Right lobe of liver (tissue), 6 donors: ENCODE data around the gene CHST1. TPM values are rescaled to one million over a fixed set of nuclear protein-coding genes. Genes with fewer than 3 reads are reported as not detected.
A peak's percentile ranks its signal among the peaks of the same experiment; 100 is the strongest.

ENCODE experiments used
- ATAC-seq, 4 donors: fragments of 200-7000 bp; cut with Tn5 transposase; one replicate each; pipeline ENCODE4 v1.9.1; 2020; ENCODE audit warnings: mild to moderate bottlenecking in 4 of 4, moderate library complexity in 4 of 4
- DNase-seq, 3 donors: peaks; one replicate each; pipeline ENCODE4 v3.0.0-alpha.2; 2020
- H3K27ac ChIP-seq, 3 donors: fragments of 200-600 bp; one replicate each; pipeline ENCODE4 v1.8.0; 2022
- H3K27me3 ChIP-seq, 2 donors: fragments of 200-600 bp; one replicate each; pipeline ENCODE4 v1.8.0; 2022
- H3K36me3 ChIP-seq, 4 donors: fragments of 200-600 bp; sonication (generic) in 1 of 4; one replicate each; pipeline versions ENCODE4 v1.5.1 to v1.8.0; 2017 to 2022; ENCODE audit warnings: control low read depth in 1 of 4
- H3K4me1 ChIP-seq, 4 donors: fragments of 200-600 bp; sonication (generic) in 1 of 4; one replicate each; pipeline versions ENCODE4 v1.5.1 to v1.8.0; 2017 to 2022; ENCODE audit warnings: control low read depth in 1 of 4
- H3K4me3 ChIP-seq, 3 donors: fragments of 200-600 bp; one replicate each; pipeline ENCODE4 v1.8.0; 2022
- H3K9me3 ChIP-seq, 4 donors: fragments of 200-600 bp; sonication (generic) in 1 of 4; one replicate each; pipeline versions ENCODE4 v1.5.1 to v1.8.0; 2017 to 2022; ENCODE audit warnings: control low read depth in 1 of 4
- CTCF ChIP-seq, 4 donors: fragments of 200-600 bp in 3 of 4; fragments of 450-650 bp in 1 of 4; IDR thresholded peaks; one replicate each; pipeline versions ENCODE4 v1.5.1 to v1.8.0; 2016 to 2022; ENCODE audit warnings: antibody characterized with exemption in 4 of 4, mild to moderate bottlenecking in 2 of 4
- POLR2A ChIP-seq: fragments of 450-650 bp; IDR thresholded peaks from one replicate; pipeline ENCODE4 v1.6.1; 2017; ENCODE audit warnings: antibody characterized with exemption, mild to moderate bottlenecking
- WGBS: methylation state at CpG from one replicate; pipeline ENCODE4 v1.1.6; 2018; ENCODE audit warnings: low coverage, low lambda C conversion rate; ENCODE audit not compliant: insufficient coverage; ENCODE audit errors: missing lambda C conversion rate; 5-methylcytosine and 5-hydroxymethylcytosine counted together
- intact Hi-C, 2 donors: fragments of 100-400 bp; cut with DNase I; formaldehyde crosslinking; loops; one replicate each; pipeline versions ENCODE4 v1.11.2 to v1.14.1; 2022
- total RNA-seq, 6 experiments: library from RNA; depleted of rRNA in 2 of 6; stranded (reverse); fragments of >200 nt in 2 of 6; fragmentation: NEBNext Ultra II Directional in 3 of 6; extraction: Animal tissue kit (Norgen Biotek cat#: 25700) in 3 of 6; gene quantifications; one replicate each; pipeline versions ENCODE4 v1.1.0 to v1.2.4, GENCODE V29; 2016 to 2023
- donor health status: DM: no; HTN: yes; CAD: no.
- donor health status: DM: no; HTN: no; CAD: no.
- donor health status: DM: no; HTN: no; CAD: no.
- donor health status: DM: no; HTN: yes; CAD: no.
- donor health status: DM: no; HTN: yes; CAD: no.

CHST1 gene
- total RNA-seq, 6 experiments from 2014 or later, result 0.49 to 1.6 (median 0.92) TPM

DNA sequence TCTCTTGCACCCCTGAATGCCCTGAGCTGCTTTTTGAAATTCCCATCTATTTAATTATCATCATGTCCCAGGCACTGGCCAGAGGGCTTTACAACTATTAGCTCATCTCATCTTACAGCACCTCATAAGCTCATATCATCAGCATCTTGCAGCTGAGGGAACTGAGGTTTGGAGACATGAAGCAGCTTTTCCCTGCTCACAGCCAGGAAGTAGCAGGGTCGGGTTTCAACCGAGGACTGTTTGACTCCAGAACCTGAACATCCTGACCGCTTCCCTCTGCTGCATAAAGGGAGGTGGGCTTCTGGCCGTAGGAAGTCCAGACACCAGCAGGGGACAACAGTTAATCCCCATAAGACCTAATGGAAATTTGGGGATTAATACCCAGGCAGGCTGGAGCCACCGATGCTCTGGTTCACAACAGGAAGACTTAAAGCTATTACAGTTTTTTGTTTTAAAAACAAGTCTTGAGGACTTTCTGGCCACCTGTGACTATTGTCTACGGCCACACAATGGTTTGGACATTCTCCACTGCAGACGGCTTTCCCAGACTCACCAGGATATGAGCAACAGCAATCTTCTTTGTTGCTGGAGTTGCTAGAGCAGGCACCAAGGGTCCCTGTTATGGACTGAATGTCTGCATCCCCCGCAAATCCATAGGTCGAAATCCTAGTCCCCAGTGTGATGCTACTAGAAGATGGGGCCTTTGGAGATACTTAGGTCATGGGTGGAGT lies 47.4 kb downstream of the CHST1 start:
- intact Hi-C loops, result no loop called here
- ATAC-seq (no peak), DNase-seq (no peak)
- H3K27me3 ChIP-seq, result no peaks in the 10 kb centered on the region
- H3K4me3 ChIP-seq, result no peak overlapping the region
- 41% methylated on average over 5 of the region's 9 CpGs for WGBS
- TF ChIP-seq POLR2A (no peak), CTCF (IDR thresholded peaks at IDR 0.05) (no peak)
- no peaks in the 10 kb centered on the region for H3K9me3 ChIP-seq
- no peaks in the 10 kb centered on the region for H3K36me3 ChIP-seq
- H3K4me1 ChIP-seq, result no peaks in the 10 kb centered on the region
- H3K27ac ChIP-seq, result no peak overlapping the region

GRCh38 chr11:45616802-45617549 lies 48.4 kb downstream of the CHST1 start:
- Histone ChIP-seq H3K4me1 (no peaks in the 10 kb centered on the region), H3K4me3 (no peak overlapping the region), H3K27ac (no peak overlapping the region), H3K36me3 (no peaks in the 10 kb centered on the region), H3K9me3 (no peaks in the 10 kb centered on the region), H3K27me3 (no peaks in the 10 kb centered on the region)
- intact Hi-C loops, result no loop called here
- ATAC-seq (no peak), DNase-seq (no peak)
- TF ChIP-seq CTCF (IDR thresholded peaks at IDR 0.05) (no peak), POLR2A (no peak)
- 63% methylated on average over 4 of the region's 8 CpGs for WGBS

DNA sequence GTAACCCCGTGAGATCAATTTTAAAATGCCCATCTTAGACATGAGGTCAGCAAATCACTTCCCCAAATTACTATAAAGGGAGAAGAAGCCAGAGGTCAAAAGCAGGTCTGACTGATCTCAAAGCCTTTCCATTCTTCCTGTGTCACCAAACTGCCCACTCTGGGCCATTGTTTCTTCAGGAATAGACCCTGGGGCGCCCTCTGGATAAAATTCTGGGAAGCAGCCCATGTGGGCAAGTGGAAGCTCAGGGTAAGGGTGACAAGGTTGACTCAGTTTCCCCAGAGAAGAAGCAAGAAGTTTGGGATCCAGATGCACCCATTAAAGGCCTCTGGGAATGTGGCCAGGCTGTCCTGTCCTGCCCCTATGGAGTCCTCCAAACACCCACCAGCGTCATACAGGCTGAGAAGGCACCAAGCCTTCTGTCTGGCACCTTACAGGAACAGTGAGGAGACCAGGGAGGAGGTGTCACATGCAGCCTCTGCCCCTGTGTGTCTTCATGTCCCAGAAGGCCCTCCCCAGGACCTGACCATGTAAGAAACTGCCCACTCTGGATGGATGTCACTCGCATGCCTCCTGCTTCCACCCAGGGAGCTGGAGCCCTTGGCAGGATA lies 50.1 kb downstream of the CHST1 start:
- WGBS, result 23% methylated on average over 2 of the region's 4 CpGs
- Histone ChIP-seq H3K27ac (no peak overlapping the region), H3K4me3 (no peak overlapping the region), H3K27me3 (no peaks in the 10 kb centered on the region), H3K4me1 (no peaks in the 10 kb centered on the region), H3K9me3 (no peaks in the 10 kb centered on the region), H3K36me3 (no peaks in the 10 kb centered on the region)
- DNase-seq, result no peak
- intact Hi-C loops, result no loop called here
- peak in 1 of 4 donors; percentile 30 for ATAC-seq
- TF ChIP-seq CTCF (IDR thresholded peaks at IDR 0.05), result peak in 1 of 4 donors; percentile 9
- TF ChIP-seq POLR2A, result no peak

- intact Hi-C loops, result no loop called here
- TF ChIP-seq POLR2A (no peak), CTCF (IDR thresholded peaks at IDR 0.05) (no peak)
- WGBS, result 43% methylated on average over 5 of the region's 6 CpGs
Observed at GRCh38 chr11:45614196-45614828, 51.1 kb downstream of the CHST1 start.

More at GRCh38 chr11:45614196-45614828, 51.1 kb downstream of the CHST1 start:
- ATAC-seq, result no peak
- no peak for DNase-seq
- H3K27me3 ChIP-seq, result no peaks in the 10 kb centered on the region
- H3K27ac ChIP-seq, result no peak overlapping the region
- no peaks in the 10 kb centered on the region for H3K9me3 ChIP-seq
- H3K4me3 ChIP-seq, result no peak overlapping the region
- H3K36me3 ChIP-seq, result no peaks in the 10 kb centered on the region
- no peaks in the 10 kb centered on the region for H3K4me1 ChIP-seq
